K562 (cell line): ENCODE results near the gene STRN3. TPM values are rescaled to one million over a fixed set of nuclear protein-coding genes. Genes with fewer than 3 reads are reported as not detected.

ENCODE experiments used
- ATF7 ChIP-seq: fragments of 450-650 bp; IDR thresholded peaks from 2 replicates; pipeline ENCODE4 v1.7.1; 2014; ENCODE audit warnings: mild to moderate bottlenecking, moderate library complexity
- CCNT2 ChIP-seq: IDR thresholded peaks from 2 replicates; pipeline ENCODE4 v1.6.1; 2011; ENCODE audit warnings: borderline replicate concordance, low read depth, mild to moderate bottlenecking, moderate library complexity, mixed read lengths, low read length; ENCODE audit not compliant: insufficient read length; ENCODE audit errors: extremely low read depth
- EP300 ChIP-seq: IDR thresholded peaks from 2 replicates; pipeline ENCODE4 v1.6.1; 2012; ENCODE audit warnings: low read length, improper control_type of control experiment
- GMEB1 ChIP-seq: fragments of 250-450 bp; sonication (Bioruptor Pico); IDR thresholded peaks from 2 replicates; pipeline ENCODE4 v1.4.0; 2020; ENCODE audit warnings: mild to moderate bottlenecking
- KAT7 ChIP-seq: sonication (generic); formaldehyde crosslinking; IDR thresholded peaks from 2 replicates; pipeline ENCODE4 v1.8.0; 2022; ENCODE audit warnings: missing genetic modification reagents, mild to moderate bottlenecking, borderline replicate concordance
- TAF9B ChIP-seq: fragments of 450-650 bp; IDR thresholded peaks from 2 replicates; pipeline ENCODE4 v1.6.1; 2018; ENCODE audit warnings: mild to moderate bottlenecking; ENCODE audit not compliant: partially characterized antibody
- YY1 ChIP-seq, 3 experiments: IDR thresholded peaks; 2 replicates each; pipeline ENCODE4 v1.6.1; 2011; ENCODE audit warnings: low read length in 2 of 3, mild to moderate bottlenecking in 2 of 3, moderate library complexity in 2 of 3, borderline replicate concordance in 1 of 3, control low read depth in 1 of 3, low read depth in 1 of 3; ENCODE audit not compliant: insufficient read depth in 3 of 3, insufficient replicate concordance in 2 of 3, control insufficient read depth in 1 of 3, insufficient read length in 1 of 3; ENCODE audit errors: extremely low read depth in 1 of 3
- ZNF408 ChIP-seq: fragments of 250-450 bp; sonication (Bioruptor Pico); IDR thresholded peaks from 2 replicates; pipeline ENCODE4 v1.4.0; 2020; ENCODE audit warnings: low read depth, mild to moderate bottlenecking, moderate library complexity
- polyA plus RNA-seq, 8 experiments: library from polyadenylated mRNA; depleted of rRNA in 4 of 8; stranded (reverse) in 5 of 8; unstranded in 3 of 8; fragments of >200 nt; fragmentation: Nextera tagmentation in 2 of 8; fragmentation: Illumina TruSeq in 1 of 8; extraction: Ambion mirVana in 2 of 8; extraction: Trizol in 1 of 8; gene quantifications; 2 replicates each; pipeline versions ENCODE4 v1.2.1 to v1.2.3, GENCODE V29; 2011 to 2014; ENCODE audit warnings: inconsistent platforms in 1 of 8, missing spikeins in 1 of 8
- total RNA-seq, 7 experiments: library from RNA; depleted of rRNA in 6 of 7; stranded (reverse); fragments of >200 nt in 6 of 7; fragmentation: Illumina TruSeq in 2 of 7; extraction: Trizol in 2 of 7; gene quantifications; 2 replicates each; pipeline versions ENCODE4 v1.2.1 to v1.2.3, GENCODE V29; 2011 to 2021; ENCODE audit warnings: low replicate concordance in 1 of 7
- TF ChIP-seq, protein P1 (sequence below): fragments of 450-650 bp; conservative IDR thresholded peaks from 2 replicates; pipeline ENCODE4 v1.6.1; 2016; ENCODE audit warnings: missing genetic modification characterization, low read depth, mild to moderate bottlenecking, control low read depth, missing compliant biosample characterization
- TF ChIP-seq, protein P2 (sequence below): fragments of 450-650 bp; IDR thresholded peaks from 2 replicates; pipeline ENCODE4 v1.6.1; 2016; ENCODE audit warnings: antibody characterized with exemption
- TF ChIP-seq, protein P3 (sequence below): fragments of 200-800 bp; sonication (Bioruptor generic); IDR thresholded peaks from 2 replicates; pipeline ENCODE4 v1.6.1; 2017; ENCODE audit warnings: missing genetic modification characterization, missing compliant biosample characterization
- TF ChIP-seq, protein P4 (sequence below): sonication (generic); formaldehyde crosslinking; IDR thresholded peaks from 2 replicates; pipeline ENCODE4 v1.8.1; 2023; ENCODE audit warnings: mild to moderate bottlenecking, missing genetic modification reagents, moderate library complexity
- TF ChIP-seq, protein P5 (sequence below): fragments of 250-450 bp; sonication (Bioruptor Pico); IDR thresholded peaks from 2 replicates; pipeline ENCODE4 v1.4.0; 2020; ENCODE audit warnings: mild to moderate bottlenecking, moderate library complexity

Gene STRN3
- total and polyA plus RNA-seq, 9 of the 15 experiments (the other 6 are each of a cell fraction or from before 2014, with no cell fraction given): 5.9 to 29.1 (median 16.0) TPM

GRCh38 chr14:30874120-30874998, 151.8 kb downstream of the STRN3 start, which contains the start of gene COCH (continued):
- TF ChIP-seq, protein P1, sequence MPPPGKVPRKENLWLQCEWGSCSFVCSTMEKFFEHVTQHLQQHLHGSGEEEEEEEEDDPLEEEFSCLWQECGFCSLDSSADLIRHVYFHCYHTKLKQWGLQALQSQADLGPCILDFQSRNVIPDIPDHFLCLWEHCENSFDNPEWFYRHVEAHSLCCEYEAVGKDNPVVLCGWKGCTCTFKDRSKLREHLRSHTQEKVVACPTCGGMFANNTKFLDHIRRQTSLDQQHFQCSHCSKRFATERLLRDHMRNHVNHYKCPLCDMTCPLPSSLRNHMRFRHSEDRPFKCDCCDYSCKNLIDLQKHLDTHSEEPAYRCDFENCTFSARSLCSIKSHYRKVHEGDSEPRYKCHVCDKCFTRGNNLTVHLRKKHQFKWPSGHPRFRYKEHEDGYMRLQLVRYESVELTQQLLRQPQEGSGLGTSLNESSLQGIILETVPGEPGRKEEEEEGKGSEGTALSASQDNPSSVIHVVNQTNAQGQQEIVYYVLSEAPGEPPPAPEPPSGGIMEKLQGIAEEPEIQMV (tag): no peak
- no peak for TF ChIP-seq KAT7 (CRISPR knock-in tag)
- peak; percentile 32 for TF ChIP-seq TAF9B
- TF ChIP-seq CCNT2: peak; percentile 48
- TF ChIP-seq, protein P2, sequence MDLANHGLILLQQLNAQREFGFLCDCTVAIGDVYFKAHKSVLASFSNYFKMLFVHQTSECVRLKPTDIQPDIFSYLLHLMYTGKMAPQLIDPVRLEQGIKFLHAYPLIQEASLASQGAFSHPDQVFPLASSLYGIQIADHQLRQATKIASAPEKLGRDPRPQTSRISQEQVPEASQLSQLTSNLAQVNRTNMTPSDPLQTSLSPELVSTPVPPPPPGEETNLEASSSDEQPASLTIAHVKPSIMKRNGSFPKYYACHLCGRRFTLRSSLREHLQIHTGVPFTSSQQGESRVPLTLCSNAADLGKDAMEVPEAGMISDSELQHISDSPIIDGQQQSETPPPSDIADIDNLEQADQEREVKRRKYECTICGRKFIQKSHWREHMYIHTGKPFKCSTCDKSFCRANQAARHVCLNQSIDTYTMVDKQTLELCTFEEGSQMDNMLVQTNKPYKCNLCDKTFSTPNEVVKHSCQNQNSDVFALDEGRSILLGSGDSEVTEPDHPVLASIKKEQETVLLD: 0 out of 2 replicates have a peak, but pooled peaks have one; percentile 29
- TF ChIP-seq, protein P3, sequence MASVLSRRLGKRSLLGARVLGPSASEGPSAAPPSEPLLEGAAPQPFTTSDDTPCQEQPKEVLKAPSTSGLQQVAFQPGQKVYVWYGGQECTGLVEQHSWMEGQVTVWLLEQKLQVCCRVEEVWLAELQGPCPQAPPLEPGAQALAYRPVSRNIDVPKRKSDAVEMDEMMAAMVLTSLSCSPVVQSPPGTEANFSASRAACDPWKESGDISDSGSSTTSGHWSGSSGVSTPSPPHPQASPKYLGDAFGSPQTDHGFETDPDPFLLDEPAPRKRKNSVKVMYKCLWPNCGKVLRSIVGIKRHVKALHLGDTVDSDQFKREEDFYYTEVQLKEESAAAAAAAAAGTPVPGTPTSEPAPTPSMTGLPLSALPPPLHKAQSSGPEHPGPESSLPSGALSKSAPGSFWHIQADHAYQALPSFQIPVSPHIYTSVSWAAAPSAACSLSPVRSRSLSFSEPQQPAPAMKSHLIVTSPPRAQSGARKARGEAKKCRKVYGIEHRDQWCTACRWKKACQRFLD: peak; percentile 49; the same call in 1 of the 2 replicates
- no peak for TF ChIP-seq EP300
- TF ChIP-seq, protein P4, sequence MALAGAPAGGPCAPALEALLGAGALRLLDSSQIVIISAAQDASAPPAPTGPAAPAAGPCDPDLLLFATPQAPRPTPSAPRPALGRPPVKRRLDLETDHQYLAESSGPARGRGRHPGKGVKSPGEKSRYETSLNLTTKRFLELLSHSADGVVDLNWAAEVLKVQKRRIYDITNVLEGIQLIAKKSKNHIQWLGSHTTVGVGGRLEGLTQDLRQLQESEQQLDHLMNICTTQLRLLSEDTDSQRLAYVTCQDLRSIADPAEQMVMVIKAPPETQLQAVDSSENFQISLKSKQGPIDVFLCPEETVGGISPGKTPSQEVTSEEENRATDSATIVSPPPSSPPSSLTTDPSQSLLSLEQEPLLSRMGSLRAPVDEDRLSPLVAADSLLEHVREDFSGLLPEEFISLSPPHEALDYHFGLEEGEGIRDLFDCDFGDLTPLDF (CRISPR knock-in tag): no peak
- TF ChIP-seq GMEB1: no peak
- TF ChIP-seq, protein P5, sequence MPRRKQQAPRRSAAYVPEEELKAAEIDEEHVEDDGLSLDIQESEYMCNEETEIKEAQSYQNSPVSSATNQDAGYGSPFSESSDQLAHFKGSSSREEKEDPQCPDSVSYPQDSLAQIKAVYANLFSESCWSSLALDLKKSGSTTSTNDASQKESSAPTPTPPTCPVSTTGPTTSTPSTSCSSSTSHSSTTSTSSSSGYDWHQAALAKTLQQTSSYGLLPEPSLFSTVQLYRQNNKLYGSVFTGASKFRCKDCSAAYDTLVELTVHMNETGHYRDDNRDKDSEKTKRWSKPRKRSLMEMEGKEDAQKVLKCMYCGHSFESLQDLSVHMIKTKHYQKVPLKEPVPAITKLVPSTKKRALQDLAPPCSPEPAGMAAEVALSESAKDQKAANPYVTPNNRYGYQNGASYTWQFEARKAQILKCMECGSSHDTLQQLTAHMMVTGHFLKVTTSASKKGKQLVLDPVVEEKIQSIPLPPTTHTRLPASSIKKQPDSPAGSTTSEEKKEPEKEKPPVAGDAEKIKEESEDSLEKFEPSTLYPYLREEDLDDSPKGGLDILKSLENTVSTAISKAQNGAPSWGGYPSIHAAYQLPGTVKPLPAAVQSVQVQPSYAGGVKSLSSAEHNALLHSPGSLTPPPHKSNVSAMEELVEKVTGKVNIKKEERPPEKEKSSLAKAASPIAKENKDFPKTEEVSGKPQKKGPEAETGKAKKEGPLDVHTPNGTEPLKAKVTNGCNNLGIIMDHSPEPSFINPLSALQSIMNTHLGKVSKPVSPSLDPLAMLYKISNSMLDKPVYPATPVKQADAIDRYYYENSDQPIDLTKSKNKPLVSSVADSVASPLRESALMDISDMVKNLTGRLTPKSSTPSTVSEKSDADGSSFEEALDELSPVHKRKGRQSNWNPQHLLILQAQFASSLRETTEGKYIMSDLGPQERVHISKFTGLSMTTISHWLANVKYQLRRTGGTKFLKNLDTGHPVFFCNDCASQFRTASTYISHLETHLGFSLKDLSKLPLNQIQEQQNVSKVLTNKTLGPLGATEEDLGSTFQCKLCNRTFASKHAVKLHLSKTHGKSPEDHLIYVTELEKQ (CRISPR knock-in tag): no peak
- TF ChIP-seq YY1 (IDR thresholded peaks at IDR 0.05; ENCODE audit: borderline replicate concordance in 1 of 3, control insufficient read depth in 1 of 3, extremely low read depth in 1 of 3, insufficient read depth in 3 of 3, insufficient read length in 1 of 3, insufficient replicate concordance in 2 of 3, low read depth in 1 of 3, low read length in 2 of 3): peak in 2 of 3 experiments; percentile 44 to 52
- TF ChIP-seq ZNF408 (CRISPR knock-in tag): no peak
- TF ChIP-seq ATF7: peak; percentile 30; the same call in 1 of the 2 replicates
